ENCODE measurements around the gene MMP27.

MMP27 gene

DNA sequence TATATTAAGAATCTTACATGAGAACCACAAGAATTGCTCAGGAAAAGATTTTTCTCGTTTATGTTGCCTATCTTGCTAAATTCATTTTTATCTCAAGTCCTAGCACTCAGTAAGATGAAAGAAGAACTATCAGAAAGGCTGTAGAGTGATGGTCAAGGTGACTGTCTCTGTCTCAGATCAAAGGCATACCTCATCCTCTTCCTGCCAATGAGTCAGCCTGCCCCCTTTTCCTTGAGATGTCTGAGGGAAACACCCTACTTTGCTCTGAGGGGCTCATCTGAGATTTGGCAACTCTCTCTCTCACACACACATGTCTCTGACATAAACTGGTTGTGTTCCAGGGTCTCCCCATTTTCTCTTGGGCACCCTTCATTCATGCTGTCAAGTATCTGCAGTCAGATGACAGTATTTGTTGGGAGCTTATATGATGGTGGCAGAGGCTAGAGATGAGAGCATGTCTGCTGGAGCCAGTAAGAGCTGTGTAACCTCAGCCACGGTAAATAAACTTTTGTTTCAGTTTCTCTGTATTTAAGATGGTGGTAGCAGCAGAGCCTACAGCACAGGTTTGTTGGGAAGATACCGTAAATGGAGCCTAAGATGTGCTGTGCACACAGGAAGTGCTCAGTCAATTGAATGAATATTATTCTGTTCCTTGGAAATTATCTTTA, 1.6 kb downstream of the MMP27 start:
- no peak overlapping the region for H3K4me3 ChIP-seq (ENCODE audit: low read depth, low read length)

DNA sequence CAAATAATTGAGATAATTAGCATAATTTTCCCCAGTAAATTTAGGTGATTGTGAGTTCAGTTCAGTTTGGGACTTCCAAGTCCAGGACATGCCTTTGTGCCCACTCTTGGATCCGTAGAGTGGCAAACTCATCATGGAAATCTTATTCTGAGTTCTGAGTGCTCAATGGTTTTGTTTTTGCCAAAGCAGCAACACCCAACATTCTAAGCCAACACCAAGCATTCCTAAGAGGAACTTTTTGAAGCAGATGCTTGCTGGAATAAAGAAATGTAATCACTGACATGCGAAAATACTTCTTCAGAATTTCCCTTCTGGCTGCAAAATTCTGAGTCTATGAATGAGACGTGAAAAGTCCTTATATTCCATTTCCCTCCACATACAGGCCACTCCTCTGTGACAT, 10.4 kb downstream of the MMP27 start:
- H3K4me3 ChIP-seq (ENCODE audit: low read depth, low read length): no peak overlapping the region

DNA sequence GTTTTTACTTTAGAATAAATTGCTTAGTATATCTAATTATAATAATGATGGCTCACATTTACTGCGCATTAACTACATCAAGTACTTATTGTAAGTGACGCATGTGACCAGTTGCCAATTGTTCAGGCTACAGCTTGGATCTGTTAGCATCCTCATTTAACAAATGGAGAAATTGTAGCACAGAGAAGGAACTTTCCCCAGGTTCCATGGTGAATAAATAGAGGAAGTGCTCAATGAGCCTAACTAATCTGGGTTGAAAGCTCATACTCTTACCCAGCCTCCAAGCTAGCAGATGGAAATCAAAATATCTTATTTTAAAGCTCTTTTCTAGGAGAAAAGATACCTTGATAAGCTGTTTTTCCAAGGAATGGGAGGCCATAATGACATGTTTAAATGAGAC, 19.8 kb downstream of the MMP27 start:
- no peak overlapping the region for H3K4me3 ChIP-seq (ENCODE audit: low read depth, low read length)

DNA sequence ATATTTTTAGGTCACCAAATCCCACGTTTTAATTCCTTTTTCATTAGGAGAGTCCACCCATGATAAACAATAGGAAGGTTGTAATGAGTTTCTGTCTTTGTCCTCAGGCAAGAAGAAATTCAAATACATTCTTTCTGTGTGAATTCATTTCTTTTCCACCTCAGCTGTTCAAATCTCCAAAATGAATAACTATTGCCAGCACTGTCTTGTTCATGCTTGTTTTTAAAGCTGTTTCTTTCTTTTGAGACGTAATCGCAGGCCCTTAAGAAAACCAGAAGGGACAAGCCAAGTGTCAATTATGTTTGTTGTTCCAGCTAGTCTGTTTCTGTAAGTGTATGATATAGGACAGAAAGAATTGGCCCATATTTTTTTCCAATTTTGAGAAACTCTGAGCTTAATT, 20.2 kb downstream of the MMP27 start:
- no peak overlapping the region for H3K4me3 ChIP-seq (ENCODE audit: low read depth, low read length)

DNA sequence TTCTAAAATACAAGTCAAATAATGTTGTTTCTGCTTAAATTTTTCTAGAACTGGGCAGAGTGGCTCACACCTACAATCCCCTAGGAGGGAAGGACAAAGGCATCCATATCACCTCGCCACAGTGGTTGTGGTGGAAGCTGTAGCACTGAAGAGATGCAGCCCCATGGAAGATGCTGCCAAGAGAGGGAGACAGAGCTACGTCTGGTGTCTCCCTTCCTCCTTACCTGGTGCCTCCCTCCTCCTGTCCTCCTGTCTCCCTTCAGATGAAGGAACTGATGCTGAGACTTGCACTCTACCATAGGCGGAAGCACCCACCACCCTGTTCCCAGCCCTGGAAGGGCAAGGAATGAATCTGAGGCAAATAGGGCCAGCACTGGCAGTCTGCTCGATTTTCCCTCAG, 22.3 kb downstream of the MMP27 start:
- no peak overlapping the region for H3K4me3 ChIP-seq (ENCODE audit: low read depth, low read length)

DNA sequence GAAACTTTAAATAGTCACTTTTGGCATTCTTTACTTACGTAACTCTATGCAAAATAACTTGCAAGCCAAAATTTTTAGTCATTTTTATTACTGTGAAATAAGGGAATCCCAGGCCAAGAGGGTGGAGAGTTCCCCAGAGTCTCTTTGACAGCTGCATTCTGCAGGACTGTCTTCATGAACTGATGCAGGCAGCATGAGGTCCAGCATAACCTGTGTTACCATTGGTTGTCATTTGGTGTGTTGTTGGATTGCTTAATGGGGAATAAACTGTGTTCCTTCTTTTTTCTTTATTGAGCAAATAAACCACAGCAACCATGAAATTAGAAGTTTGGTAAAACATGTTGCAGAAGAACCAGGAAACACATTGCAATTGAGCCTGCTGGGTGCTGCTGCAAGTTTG, 24.6 kb downstream of the MMP27 start:
- H3K4me3 ChIP-seq (ENCODE audit: low read depth, low read length): no peak overlapping the region

DNA sequence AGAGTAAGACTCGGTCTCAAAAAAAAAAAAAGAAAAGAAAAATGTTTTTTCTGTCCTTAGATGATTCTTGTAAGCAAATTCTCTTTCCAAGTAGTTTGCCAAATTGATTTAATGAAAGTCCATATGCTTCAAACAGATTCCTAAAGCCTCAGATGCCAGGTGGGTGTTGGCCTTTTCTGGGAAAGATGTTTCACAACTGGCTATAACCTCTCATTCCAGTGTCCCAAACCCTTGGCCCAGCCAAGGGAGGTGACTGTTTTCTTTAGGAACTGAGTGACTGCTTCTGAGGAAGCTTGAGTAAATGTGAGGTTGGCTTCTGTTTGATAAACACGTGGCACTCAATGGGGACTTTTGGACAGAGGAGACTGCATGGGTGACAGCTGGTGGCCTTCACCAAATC, 27.5 kb downstream of the MMP27 start:
- H3K4me3 ChIP-seq (ENCODE audit: low read depth, low read length): no peak overlapping the region

DNA sequence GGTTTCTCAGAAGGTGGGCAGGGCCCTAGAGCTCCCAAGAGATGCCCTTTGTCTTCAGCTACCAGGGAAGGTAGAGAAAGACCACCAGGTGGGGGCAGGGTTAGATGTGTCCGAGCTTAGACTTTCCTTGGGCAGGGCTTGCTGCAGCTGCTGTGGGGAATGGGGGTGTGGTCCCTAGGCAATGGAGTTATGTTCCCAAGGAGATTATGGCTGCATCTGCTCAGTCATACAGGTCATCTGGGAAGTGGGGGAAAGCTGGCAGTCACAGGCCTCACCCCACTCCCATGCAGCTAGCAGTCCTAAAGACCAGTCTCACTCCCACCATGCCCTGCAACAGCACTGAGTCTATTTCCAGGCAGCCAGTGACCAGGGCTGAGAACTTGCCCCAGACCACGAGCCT, 29.5 kb downstream of the MMP27 start:
- H3K4me3 ChIP-seq (ENCODE audit: low read depth, low read length): no peak overlapping the region

DNA sequence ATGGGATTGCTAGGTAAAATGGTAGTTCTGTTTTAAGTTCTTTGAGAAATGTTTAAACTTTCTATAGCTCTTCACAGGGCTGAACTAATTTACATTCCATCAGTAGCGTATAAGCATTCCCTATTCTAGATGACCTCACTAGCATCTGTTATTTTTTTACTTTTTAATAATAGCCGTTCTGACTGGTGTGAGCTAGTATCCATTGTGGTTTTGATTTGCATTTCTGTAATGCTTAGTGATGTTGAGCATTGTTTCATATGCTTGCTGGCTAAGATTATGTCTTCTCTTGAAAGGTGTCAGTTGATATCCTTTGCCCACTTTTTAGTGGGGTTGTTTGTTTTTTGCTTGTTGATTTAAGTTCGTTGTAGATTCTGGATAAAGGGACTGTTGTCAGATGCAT, 35.9 kb downstream of the MMP27 start:
- no peak overlapping the region for H3K4me3 ChIP-seq (ENCODE audit: low read depth, low read length)

DNA sequence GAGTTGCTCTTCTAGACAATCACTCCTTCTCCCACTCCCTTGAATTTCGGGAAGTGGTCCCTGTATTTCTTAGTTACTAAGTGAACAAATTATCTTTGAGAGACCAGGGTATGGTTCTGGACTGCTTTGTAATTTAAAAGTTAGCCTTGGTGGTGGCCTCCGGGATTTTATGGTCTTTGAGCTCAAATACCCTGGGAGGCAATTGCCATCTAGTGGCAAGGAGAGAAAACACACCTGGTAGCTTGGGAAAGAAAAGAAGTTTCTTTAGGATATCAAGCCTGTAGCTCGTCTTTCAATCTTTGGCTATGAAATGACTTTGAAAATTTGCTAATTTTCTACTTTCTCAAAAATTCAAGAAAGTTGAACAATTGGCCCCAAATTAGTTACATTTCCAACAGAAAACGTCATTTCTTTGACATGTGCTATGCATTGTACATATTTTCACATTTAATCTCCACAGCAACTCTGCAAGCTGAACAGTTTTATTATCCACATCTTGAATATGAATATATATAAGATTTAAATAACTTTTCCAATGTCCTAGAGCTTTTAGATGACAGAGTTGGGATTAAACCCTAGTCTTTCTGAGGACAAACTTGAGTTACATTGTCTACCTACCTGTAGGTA, 39.1 kb downstream of the MMP27 start:
- no peak overlapping the region for H3K4me3 ChIP-seq (ENCODE audit: low read depth, low read length)

DNA sequence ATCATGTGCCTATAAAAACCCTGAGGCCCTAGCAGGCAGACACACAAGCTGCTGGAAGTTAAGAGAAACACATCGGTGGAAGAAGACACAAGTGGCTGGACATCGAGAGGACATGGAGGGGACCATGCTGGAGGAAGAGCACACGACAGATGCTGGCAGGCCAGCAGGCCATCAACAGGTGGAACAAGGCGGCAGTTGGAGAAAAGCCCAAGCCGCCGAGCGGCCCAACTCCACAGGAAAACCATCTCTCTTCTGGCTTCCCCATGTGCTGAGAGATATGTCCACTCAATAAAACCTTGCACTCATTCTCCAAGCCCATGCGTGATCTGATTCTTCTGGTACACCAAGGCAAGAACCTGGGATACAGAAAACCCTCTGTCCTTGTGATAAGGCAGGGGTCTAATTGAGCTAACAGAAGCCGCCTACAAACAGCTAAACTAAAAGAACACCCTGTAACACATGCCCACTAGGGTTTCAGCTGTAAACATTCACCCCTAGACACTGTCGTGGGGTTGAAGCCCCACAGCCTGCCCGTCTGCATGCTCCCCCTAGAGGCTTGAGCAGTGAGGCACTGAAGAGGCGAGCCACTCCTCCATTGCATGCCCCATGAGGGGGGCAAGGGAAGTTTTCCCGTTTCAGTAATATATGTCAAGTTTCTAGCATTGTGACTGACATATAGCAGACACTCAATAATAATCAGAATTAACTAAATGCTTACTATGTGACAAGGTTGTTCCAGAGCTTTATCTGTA, 41.4 kb downstream of the MMP27 start:
- no peak overlapping the region for H3K4me3 ChIP-seq (ENCODE audit: low read depth, low read length)

DNA sequence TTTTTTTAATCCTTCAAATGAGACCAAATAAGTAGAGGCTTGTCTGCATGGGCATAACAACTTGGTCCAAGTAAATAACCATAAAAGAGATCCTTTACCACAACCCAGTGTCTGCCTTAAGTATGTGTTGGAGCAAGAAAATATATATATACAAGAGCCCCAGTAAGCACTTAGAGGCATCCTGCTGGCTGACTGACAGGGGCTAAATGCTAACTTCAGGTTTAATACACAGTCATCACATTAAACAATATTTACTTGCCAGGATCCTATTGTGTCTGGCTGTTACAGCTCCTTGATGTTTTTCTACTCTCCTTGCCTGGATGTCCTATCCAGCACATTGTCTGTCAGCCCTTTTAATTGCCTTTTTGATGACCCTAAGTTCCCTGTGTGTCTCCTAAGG, 43.0 kb downstream of the MMP27 start:
- H3K4me3 ChIP-seq (ENCODE audit: low read depth, low read length): no peak overlapping the region

DNA sequence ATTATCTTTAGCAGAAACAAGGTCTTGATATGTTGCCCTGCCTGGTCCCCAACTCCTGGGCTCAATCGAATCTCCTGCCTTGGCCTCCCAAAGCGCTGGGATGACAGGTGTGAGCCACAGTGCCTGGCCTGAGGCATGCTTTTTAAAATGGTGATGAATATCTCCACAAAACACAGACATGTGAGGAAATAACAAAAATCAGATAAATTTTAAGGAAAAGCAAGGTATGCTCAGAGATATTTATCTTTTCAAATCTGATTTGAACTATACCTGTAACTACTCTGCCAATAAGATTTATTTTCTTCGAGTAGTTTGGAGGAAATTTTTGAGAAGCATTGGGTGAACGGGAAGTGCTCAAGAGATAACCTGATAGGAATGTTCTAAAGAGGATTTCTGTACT, 44.5 kb downstream of the MMP27 start:
- H3K4me3 ChIP-seq (ENCODE audit: low read depth, low read length): no peak overlapping the region

DNA sequence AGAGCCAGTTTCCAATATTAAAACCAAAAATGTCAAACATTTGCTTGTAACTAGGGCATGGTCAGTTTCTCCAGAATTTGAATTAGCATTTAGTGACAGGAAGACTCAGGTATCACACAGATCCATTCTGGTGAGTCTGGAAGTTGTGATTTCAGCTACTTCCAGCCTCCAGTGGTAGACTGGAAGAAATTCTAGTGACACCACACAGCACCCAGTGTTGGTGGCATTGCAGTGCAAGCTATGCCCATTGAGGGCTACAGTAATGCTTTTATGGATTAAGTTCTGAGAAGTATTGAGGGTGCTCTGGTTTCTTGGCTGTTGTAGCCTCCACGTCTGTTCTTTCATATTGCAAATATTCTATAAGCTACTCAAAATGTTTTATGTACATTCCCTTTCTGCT, 49.0 kb downstream of the MMP27 start:
- no peak overlapping the region for H3K4me3 ChIP-seq (ENCODE audit: low read depth, low read length)

DNA sequence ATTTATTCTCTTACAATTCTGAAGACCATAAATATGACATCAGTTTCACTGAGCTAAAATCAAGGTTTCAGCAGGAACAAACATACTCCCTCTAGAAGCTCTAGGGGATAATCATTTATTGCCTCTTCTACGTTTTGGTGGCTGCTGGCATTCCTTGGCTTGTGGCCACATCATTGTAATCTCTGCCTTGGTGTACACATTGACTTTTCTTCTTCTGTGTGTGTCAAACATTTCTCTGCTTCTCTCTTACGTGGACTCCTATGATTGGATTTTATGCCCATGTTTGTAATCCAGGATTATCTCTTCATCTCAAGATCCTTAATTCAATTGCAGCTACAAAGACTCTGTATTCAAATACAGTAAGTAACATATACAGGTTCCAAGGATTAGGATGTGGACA, 50.0 kb downstream of the MMP27 start:
- no peak overlapping the region for H3K4me3 ChIP-seq (ENCODE audit: low read depth, low read length)

DNA sequence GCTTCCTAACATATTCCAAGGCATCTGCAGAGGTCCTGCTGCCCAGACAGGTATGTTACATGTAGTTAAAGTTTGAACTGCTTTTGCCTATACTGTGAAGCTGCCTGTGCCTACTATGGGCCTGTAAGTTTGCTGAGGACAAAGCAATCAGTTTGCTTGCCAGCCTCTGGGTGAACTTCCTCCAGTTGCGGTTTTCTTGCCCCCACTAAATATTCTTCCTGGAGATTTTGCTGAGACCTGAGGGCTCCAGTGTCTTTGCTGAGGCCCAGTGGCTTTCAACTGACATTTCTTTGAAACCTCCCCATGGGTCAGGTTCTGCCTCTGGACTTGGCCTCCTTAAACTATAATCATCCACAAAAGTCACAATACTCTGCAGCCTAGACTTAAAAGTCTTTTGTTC, 50.8 kb downstream of the MMP27 start:
- no peak overlapping the region for H3K4me3 ChIP-seq (ENCODE audit: low read depth, low read length)

DNA sequence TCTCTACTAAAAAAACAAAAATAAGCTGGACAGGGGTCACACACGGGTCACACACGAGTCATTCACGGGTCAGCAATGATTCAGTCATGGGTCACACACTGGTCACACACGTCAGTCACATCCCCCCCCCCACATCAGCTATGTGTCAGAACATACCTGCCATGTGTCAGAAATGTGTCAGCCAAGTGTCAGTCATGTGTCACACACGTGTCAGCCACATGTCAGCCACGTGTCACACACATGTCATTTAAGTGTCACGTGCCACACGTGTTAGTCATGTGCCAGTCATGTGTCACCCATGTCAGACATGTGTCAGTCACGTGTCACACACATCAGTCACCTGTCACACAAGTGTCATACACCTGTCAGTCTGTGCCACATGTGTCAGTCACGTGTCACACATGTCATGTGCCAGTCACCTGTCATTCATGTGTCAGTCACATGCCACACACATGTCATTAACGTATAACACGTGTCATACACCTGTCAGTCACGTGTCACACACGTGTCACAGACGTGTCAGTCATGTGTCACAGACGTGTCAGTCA, 51.8 kb downstream of the MMP27 start:
- no peak overlapping the region for H3K4me3 ChIP-seq (ENCODE audit: low read depth, low read length)

DNA sequence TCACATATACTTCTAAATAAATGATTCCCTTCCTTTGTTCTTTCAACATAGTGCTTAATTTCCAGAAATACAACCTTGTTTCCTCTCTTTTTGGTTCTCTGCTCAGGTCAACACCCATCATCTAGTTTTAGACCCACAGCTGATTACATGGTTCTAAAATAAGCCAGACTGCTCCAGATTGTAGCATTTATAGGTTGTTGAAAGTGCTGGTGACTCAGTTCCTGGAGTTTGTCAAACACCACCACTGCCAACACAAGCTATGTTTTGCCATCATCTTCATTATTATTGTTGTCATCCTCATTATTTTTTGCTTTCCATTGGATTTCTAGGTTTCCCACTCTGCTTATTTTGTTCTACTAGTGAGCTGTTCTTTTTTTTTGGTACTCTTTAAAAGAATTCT, 58.1 kb downstream of the MMP27 start:
- H3K4me3 ChIP-seq (ENCODE audit: low read depth, low read length): no peak overlapping the region

DNA sequence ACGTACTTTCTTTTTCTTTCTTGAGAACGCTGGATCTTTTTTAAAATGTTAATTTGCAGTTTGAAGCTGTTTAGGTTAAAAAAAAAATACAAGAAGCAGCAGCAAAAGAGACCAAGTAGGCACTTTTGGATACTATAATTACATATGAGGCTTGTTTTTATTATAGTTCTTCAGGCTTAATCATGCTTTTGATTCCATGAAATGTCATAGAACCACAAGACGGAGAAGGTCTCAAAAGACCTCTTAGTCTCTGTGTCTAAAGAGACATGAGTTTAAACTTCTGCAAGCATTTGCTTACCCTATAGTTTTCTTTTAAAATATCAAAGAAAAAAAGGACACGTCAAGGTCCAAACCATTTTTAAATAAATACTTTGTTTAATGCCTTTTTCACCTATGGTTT, 61.6 kb downstream of the MMP27 start:
- no peak overlapping the region for H3K4me3 ChIP-seq (ENCODE audit: low read depth, low read length)

Measured in iPS-11a (cell line).